GM12864 (cell line): ENCODE measurements around the gene OTUB2.

Source experiments
- DNase-seq: peaks from one replicate; pipeline ENCODE4 v3.0.0-alpha.2; 2011; ENCODE audit warnings: low read depth
- H3K4me3 ChIP-seq: 2 replicates; pipeline ENCODE4 v1.5.1; 2011; ENCODE audit warnings: mild to moderate bottlenecking, low read depth, low read length, control low read depth
- TF ChIP-seq, protein P1 (sequence below): IDR thresholded peaks from 2 replicates; pipeline ENCODE4 v1.5.1; 2011; ENCODE audit warnings: low read depth, mild to moderate bottlenecking, moderate library complexity, low read length, control low read depth, inconsistent platforms; ENCODE audit errors: missing control alignments

The OTUB2 gene

DNA sequence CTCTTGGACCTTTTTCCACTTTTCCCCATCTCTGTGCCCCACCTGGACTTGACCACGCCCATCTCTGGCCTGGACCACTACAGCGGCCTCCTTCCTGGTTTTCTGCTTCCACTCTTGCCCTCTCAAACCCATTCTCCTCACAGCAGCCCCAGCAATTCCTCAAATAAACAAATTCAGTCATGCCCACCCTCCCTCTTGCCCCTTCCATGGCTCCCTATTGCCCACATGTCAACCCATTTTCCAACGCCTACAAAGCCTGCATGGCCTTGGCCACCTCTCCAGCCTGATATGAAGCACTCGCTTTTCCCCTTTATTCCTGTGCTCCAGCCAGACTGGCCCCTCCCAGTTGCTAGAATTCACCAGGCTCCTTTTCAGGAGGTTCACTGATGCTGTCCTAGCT lies 5.9 kb upstream of the OTUB2 start:
- TF ChIP-seq, protein P1, sequence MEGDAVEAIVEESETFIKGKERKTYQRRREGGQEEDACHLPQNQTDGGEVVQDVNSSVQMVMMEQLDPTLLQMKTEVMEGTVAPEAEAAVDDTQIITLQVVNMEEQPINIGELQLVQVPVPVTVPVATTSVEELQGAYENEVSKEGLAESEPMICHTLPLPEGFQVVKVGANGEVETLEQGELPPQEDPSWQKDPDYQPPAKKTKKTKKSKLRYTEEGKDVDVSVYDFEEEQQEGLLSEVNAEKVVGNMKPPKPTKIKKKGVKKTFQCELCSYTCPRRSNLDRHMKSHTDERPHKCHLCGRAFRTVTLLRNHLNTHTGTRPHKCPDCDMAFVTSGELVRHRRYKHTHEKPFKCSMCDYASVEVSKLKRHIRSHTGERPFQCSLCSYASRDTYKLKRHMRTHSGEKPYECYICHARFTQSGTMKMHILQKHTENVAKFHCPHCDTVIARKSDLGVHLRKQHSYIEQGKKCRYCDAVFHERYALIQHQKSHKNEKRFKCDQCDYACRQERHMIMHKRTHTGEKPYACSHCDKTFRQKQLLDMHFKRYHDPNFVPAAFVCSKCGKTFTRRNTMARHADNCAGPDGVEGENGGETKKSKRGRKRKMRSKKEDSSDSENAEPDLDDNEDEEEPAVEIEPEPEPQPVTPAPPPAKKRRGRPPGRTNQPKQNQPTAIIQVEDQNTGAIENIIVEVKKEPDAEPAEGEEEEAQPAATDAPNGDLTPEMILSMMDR = no peak
- no peak for DNase-seq
- H3K4me3 ChIP-seq = no peak overlapping the region

GRCh38 chr14:94021001-94021400 lies 5.1 kb upstream of the OTUB2 start:
- DNase-seq = no peak
- TF ChIP-seq, protein P1 = no peak
- H3K4me3 ChIP-seq = no peak overlapping the region

DNA sequence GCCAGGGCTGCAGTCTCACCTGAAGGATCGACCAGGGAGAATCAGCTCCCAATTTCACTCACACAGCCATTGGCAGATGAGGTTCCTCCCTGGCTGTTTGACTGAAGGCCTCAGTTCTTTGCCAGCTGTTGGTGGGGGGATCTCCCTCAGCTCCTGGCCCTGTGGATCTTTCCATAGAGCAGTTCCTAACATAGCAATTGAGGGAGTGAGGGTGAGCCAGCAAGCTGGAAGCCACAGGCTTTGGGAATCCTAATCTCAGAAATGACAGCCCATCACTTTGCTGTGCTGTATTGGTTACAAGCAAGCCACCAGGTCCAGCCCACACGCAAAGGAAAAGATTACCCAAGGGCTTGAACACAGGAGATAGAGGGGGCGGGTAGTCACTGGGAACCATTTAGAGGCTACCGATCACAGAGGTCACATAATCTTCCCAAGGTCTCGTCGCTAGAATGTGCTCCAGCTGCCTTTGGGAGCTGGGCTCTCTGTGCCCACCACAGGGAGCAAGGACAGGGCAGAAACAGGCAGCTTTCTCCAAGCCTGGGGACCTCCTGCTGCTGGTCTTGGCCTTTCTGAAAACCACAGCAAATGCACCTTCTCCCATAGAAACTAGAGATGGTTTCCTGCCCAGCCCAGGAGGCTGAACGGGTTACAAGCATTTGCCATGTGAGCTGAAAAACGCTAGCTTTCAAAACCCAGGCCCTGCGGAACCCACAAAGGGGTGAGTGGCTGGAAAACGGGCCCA lies 4.6 kb upstream of the OTUB2 start:
- no peak for DNase-seq
- TF ChIP-seq, protein P1 = no peak

DNA sequence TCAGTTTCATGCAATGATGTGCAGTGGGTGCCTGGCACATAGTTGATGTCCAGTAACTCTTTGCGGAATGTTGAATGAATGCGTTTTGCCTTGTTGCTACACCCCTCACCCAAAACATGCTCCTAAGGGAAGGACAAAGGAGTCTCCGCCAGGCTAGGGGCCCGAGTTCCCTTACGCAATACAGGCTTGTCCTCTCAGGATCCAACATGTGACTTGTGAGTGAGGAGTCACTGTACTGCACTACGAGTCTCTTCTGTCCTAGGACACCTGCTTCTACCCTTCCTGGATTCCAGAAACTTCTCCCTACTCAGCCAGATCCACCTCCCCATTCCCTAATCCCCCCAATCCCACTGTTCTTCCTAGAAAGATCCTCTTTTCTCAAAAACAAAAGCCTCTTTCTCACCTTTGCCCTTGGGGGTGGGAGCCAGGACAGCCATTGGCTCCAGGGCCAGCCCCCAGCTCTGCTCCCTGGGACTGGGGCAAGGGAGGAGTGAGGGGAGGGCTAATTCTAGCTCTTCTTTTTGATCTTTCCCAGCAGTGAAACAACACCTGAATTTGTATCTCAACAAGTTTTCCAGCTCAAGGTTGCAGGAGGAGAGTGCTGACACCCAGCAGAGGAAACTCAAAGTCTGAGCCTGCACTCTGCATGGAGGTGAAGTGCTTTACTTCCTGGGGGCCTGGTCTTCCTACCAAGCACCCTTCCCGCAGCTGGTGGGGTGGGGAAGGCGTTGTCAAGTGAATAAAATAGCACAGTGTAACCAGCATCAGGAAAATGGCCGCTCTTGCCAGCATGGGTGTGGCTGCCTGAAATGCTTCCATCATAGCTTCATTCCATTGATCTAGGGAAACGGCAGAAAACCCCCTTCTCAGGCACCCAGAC lies 3.4 kb upstream of the OTUB2 start:
- no peak overlapping the region for H3K4me3 ChIP-seq
- no peak for DNase-seq
- TF ChIP-seq, protein P1 = no peak

More for the DNA sequence above, 4.6 kb upstream of the OTUB2 start:
- no peak overlapping the region for H3K4me3 ChIP-seq

GRCh38 chr14:94024549-94024948 lies 1.6 kb upstream of the OTUB2 start:
- TF ChIP-seq, protein P1 = no peak
- no peak for DNase-seq

DNA sequence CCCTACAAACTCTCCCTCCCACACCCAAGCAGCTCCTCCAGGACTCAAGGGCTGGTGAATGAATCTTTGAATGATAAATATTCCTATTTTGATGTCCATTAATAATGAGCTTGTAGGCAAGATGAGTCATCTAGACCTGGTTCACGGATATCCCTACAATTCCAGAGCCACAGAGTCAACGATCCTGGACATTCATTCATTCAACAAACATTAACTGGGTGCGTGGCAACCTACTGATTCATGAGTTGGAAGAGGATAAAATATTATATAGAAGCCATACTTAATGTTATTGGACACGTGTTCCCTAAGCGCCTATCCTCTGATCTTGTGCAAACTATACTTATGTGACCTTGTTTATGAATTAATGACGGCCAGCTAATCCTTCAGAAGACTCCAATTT lies 420 bp upstream of the OTUB2 start:
- DNase-seq = no peak
- no peak overlapping the region for H3K4me3 ChIP-seq
- TF ChIP-seq, protein P1 = no peak

More at GRCh38 chr14:94024549-94024948, 1.6 kb upstream of the OTUB2 start:
- no peak overlapping the region for H3K4me3 ChIP-seq
